Measurements from ENCODE around the gene RPS27. TPM values are rescaled to one million over a fixed set of nuclear protein-coding genes. Genes with fewer than 3 reads are reported as not detected.

RPS27 gene
- total RNA-seq, 3 donors from 2014 or later, result 1,116 to 1,231 (median 1,134) TPM

DNA sequence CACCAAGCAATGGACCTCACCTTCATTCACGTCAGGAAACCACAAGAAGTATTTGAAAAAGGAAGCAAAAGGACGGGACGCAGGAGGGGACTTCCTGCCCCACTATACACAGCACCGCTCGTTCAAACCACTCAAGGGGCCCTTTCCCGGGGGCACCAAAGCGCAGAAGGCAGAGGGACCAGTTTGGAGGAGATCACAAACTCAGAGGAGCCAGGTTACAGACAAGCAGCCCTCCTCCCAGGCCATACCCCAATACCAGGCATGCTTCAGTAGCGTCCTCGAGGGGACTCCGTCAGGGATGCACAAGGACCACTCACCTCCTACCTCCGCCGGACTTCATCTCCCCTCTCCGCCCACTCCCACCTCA, 32.8 kb upstream of the RPS27 start:
- Histone ChIP-seq H3K9me3 (no peaks in the 10 kb centered on the region), H3K4me1 (ENCODE audit: low read depth) (peaks cover 37% of the 10 kb centered on the region), H3K36me3 (ENCODE audit: low read depth) (no peaks in the 10 kb centered on the region), H3K4me3 (peak overlapping the region; percentile 82)
- intact Hi-C loops (cut with DNase I, micrococcal nuclease), result no loop called here
- no peak for TF ChIP-seq CTCF (IDR thresholded peaks at IDR 0.05)
- DNase-seq, result peak in 1 of 3 donors; percentile 44
- ATAC-seq, result peak; percentile 21

DNA sequence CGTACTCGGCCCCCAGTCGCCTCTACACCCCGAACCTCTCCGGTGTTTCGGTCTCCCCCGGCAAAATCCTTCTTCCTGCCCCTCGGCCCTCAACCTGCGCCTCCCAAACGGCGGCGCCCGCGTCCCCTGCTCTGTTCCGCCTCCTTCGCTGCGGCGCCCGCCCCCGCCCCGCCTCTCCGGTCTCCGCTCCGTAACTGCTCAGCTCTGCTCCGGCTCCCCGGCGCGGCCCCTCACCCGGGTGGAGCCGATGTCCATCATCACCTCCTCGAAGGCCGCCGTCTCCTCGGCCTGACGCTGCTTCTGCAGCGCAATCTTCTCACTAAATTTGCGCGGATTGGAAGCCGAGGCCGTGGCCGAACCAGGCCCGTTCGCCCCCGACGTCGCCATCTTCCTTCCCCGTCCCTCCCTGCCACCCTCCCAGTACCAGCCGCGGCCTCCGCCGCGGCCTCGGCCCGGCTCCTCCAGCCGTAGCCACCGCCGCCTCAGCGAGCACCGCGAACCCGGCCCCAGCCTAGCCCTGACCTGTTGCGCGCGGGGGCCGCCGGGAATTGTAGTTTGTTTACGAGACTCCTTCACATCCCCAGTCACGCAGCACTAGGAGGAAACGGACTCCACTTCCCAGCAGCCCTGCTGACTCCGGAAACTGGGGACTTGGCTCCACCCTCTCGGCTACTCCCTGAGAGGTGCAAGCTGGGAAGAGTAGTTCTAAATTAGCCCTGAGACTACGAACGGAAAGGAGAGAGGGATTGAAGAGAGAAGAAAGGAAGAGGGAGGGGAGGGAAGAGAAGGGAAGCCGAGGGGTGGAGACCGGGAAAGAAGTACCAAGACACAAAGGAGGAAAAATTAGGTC, 32.2 kb upstream of the RPS27 start, which contains the start of gene CRTC2:
TSS of gene CRTC2 (minus strand) at position 502 of the 850 bp plus-strand sequence. CDS start at position 387, 115 bp downstream.
- Histone ChIP-seq H3K4me3 (peak within 1 kb of the TSS; percentile 82), H3K9me3 (no peaks in the 10 kb centered on the region), H3K4me1 (ENCODE audit: low read depth) (peaks cover 38% of the 10 kb centered on the region), H3K36me3 (ENCODE audit: low read depth) (no peaks in the 10 kb centered on the region)
- ATAC-seq, result peak; percentile 89
- TF ChIP-seq CTCF (IDR thresholded peaks at IDR 0.05), result no peak
- intact Hi-C loops (cut with DNase I, micrococcal nuclease), result no loop called here
- peak; percentile 98 to 100 (median 99) for DNase-seq

DNA sequence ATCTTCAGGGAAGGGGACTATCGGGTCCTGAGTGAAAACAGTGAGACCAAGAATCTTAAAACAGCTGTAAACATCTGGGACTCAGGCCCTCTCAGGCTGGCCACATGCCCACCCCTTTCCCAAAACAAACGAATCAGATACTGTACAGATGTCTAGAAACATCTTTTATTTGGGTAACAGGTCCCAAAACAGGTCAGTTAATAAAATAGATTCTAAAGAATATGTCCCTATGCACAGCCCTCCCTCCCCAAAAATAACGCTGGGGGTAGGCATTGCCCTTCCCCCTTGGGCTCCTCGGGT, 31.7 kb upstream of the RPS27 start:
- H3K4me1 ChIP-seq (ENCODE audit: low read depth), result peaks cover 38% of the 10 kb centered on the region
- H3K9me3 ChIP-seq, result no peaks in the 10 kb centered on the region
- H3K36me3 ChIP-seq (ENCODE audit: low read depth), result no peaks in the 10 kb centered on the region
- no peak for ATAC-seq
- intact Hi-C loops (cut with DNase I, micrococcal nuclease), result no loop called here
- peak in 1 of 3 donors; percentile 48 for DNase-seq
- H3K4me3 ChIP-seq, result no peak overlapping the region
- no peak for TF ChIP-seq CTCF (IDR thresholded peaks at IDR 0.05)

DNA sequence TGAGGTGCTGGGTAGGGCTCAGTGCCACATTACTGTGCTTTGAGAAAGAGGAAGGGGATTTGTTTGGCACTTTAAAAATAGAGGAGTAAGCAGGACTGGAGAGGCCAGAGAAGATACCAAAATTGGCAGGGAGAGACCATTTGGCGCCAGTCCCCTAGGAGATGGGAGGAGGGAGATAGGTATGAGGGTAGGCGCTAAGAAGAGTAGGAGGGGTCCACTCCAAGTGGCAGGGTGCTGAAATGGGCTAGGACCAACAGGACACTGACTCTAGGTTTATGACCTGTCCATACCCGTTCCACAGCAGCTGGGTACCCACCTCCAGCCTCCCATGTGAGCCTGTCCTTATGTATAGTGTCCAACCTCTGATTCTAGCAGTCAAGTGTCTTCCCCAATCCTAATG, 31.1 kb upstream of the RPS27 start:
- Histone ChIP-seq H3K9me3 (no peaks in the 10 kb centered on the region), H3K36me3 (ENCODE audit: low read depth) (no peaks in the 10 kb centered on the region), H3K4me3 (no peak overlapping the region), H3K4me1 (ENCODE audit: low read depth) (peaks cover 44% of the 10 kb centered on the region)
- intact Hi-C loops (cut with DNase I, micrococcal nuclease), result no loop called here
- ATAC-seq (no peak), DNase-seq (no peak)
- no peak for TF ChIP-seq CTCF (IDR thresholded peaks at IDR 0.05)

DNA sequence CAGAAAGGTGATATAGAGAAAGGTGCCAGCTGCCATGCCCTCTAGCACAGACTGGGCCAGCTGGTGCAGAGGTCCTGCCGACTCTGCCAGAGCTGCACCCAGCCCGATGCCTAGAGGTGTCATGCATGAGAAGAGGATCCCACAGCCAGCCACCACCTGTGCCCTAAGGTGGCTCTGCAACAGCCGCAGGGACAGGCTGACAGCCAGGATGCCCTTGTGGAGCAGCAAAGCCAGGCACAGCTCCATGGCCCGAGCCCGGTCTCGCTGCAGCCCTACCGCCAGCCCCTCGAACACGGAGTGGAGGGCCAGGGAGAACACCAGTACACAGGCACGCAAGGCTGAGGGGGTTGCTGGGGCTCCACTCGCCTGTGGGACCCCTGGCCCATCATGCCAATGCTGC, 30.4 kb upstream of the RPS27 start:
- peaks cover 50% of the 10 kb centered on the region for H3K4me1 ChIP-seq (ENCODE audit: low read depth)

More for the DNA sequence above, 30.4 kb upstream of the RPS27 start:
- H3K4me3 ChIP-seq, result no peak overlapping the region
- ATAC-seq (no peak), DNase-seq (peak in 1 of 3 donors; percentile 44)
- TF ChIP-seq CTCF (IDR thresholded peaks at IDR 0.05), result no peak
- H3K36me3 ChIP-seq (ENCODE audit: low read depth), result no peaks in the 10 kb centered on the region
- intact Hi-C loops (cut with DNase I, micrococcal nuclease), result no loop called here
- no peaks in the 10 kb centered on the region for H3K9me3 ChIP-seq
